A549 treated with RU486 at 1 μM for 4 hours (cell line): ENCODE results near the gene AGAP4. TPM values are rescaled to one million over a fixed set of nuclear protein-coding genes. Genes with fewer than 3 reads are reported as not detected.

Source experiments
- total RNA-seq: library from RNA; stranded (reverse); fragments of 200-300 nt; extraction: Qiagen RNA extraction; gene quantifications from 5 replicates; pipeline ENCODE4 v1.2.3, GENCODE V29; 2022; ENCODE audit warnings: low read depth

AGAP4 gene
- total RNA-seq, result 4.5 to 9.4 TPM (median 7.5 TPM) in 5 replicates

GRCh38 chr10:45847400-45847799 is at the start of gene AGAP4:
Gene AGAP4 (minus strand): TSS chr10:45847500. CDS start chr10:45847347, 153 bp downstream.

Other genes starting within 250 kb of the AGAP4 start
- 3.5 to 6.3 TPM (median 4.6 TPM) in 5 replicates for gene ZFAND4, start 174.7 kb downstream of the AGAP4 start, total RNA-seq
- 17.4 to 21.3 TPM (median 19.6 TPM) in 5 replicates for gene WASHC2C, start 120.2 kb downstream of the AGAP4 start, total RNA-seq
- gene TIMM23, start 125.0 kb upstream of the AGAP4 start, total RNA-seq, result 146 to 169 TPM (median 161 TPM) in 5 replicates
- 84.1 to 109 TPM (median 91.3 TPM) in 5 replicates for gene NCOA4, start 183.1 kb upstream of the AGAP4 start, total RNA-seq
- not detected in 5 replicates for gene MSMB, start 198.8 kb upstream of the AGAP4 start, total RNA-seq